Fibroblast of skin of scalp (primary cell): ENCODE measurements around the gene LDLRAD4.
"Not testable (repeated sequence)": the region's sequence is repeated elsewhere in the genome, so short reads cannot be mapped to it uniquely, and the experiment has no call there.

Experiments used
- DNase-seq: peaks from one replicate; pipeline ENCODE4 v3.0.0-alpha.2; 2013

The LDLRAD4 gene

DNA sequence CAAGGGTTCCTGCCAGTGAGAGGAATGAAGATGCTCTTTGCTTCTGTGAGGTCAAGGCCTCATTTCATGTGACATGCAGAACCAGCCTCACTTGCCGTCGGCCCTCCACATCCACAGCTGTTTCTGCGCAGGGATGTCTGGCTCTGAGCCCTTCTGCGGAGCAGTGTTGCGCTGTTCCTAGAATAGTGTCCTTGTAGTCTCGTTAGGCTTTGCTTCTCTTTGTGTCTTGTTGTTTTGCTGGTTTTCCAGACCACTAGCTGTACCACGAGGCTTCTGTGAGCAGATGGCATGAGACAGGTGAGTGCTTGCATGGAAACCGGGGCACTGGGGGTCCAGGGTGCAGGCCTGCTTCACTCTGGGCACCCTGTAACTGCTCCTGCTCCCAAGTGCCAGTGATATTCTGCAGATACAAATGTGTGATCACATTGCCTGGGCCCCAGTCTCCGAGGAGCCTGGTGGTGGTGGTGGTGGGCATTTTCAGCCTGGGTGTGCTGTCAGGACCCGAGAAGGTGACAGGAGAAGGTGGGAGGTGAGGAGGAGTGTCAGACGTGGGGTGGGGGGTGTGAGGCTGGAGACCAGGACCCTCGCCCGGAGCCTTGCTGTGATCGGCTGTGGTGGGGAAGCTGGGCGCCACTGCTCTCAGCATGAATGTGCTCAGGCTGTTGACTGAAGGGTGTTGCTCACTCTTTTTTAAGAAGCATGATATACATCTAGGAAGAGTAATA lies 34.3 kb downstream of the LDLRAD4 start:
- DNase-seq, result no peak

DNA sequence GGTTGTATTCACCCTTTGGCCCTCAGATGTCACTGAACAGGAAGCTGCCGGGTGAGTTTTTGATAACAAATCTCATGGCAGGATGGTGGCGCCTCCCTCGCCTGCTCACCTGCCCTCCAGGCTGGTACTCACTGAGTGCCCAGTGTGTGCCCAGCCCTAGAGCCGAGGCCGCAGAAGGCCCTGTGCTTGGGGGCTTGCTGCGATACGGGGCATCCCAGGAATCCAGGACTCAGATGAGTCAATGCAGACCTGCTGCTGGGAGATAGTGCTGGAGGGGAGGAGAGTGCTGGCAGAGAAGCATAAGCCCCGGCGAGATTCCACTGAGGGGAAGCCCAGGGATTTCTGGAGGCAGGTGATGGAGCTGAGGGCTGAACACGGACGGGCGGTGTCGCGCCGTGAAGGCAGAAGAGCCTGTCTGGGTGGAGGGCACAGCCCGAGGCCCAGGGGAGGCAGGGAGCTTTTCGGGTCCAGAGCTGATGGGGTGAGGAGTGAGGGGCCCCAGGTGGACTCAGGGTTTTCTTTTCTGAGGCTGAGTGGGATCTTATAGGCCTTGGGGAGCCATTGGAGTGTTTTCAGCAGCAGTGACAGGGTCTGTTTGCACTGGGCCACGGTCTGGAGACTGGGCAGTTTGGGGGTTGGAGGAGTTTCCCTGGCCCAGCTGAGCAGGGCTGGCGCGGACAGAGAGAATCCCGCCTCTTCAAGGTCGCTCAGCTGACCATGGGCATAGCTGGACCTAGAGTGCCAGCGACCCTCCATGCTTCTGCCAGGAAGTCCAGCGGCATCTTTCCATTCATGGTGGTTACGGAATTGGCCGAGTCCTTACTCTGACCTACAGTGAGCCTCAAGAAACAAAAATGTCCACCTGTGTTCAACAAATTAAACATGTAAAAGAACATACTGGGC lies 35.5 kb downstream of the LDLRAD4 start:
- DNase-seq, result no peak

- no peak for DNase-seq
These were observed 36.7 kb downstream of the LDLRAD4 start for GRCh38 chr18:13254971-13255927.

- DNase-seq, result no peak
These were observed 38.1 kb downstream of the LDLRAD4 start for GRCh38 chr18:13256444-13257305.

- no peak for DNase-seq
These were observed 38.9 kb downstream of the LDLRAD4 start for GRCh38 chr18:13257361-13257980.

DNA sequence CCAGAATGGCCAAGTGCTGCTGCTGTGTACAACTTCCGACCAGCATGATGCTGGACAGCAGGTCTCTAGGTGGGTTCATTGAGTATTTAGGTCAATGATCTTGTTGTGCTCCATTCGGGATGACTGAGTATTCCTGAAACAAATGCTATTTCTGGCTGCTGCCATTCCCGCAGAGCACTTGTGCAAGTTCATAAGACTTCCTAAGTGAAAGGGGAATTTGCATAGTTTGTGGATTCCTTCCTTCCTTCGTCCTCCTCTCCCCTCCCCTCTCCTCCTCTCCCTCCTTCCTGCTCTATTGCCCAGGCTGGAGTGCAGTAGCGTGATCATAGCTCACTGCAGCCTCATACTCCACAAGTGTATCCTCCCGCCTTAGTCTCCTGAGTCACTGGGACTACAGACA lies 40.4 kb downstream of the LDLRAD4 start:
- peak; percentile 11 for DNase-seq

DNA sequence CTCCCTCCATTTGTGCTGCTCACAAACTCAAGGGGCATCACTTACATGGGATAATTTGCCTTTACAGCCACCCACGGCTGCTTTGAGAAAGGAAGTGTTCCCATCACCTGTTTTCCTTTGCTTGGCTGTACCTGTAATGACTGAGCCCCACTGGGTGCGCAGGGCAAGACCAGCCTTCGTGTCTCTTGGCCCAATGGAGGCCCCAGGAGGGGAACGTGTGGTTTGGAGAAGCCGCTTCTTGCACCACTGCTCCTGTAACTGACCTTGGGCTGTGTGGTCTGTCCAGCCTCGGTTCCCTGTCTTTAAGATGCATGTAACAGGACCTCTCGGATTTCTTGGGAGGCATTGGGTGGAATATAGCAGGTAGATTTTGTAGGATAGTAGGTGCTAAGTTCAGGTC lies 41.1 kb downstream of the LDLRAD4 start:
- no peak for DNase-seq

DNA sequence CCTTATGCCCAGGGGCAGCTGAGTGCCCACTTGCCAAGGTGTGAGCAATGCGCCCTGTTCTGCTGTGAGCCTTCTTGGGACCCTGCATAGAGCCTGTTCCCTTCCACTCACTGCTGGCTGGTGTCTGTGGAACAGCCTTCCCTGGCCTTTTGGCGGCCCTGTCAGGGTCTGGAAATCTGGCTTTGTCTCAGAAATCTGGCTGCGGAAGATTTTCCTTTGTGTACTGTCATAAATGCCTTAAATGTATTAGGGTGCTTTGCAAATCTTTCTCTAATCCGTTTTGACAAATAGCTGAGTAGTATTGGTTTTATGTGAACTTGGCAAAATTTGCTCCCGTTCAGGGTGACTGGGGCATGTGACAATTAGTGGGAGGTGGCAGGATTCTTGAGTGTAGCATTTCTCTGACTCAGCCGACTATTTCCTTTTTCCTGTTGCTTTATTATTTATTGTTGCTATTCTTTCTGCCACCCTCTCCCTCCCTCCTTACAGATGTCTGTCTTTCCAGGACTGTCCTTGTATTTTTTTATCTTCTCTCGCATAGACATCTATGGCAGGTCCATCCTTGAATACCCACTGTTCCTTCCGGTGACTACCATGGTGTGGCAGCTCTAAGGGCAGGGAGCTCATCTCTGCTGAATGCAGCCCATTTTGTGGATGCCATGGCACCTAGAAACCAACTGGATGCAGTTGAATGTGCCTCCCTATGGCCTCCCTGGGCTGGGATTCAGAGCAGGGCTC lies 41.8 kb downstream of the LDLRAD4 start:
- peak; percentile 14 for DNase-seq

GRCh38 chr18:13260935-13261640 lies 42.5 kb downstream of the LDLRAD4 start:
- DNase-seq, result no peak

GRCh38 chr18:13261661-13262357 lies 43.2 kb downstream of the LDLRAD4 start:
- DNase-seq, result no peak

DNA sequence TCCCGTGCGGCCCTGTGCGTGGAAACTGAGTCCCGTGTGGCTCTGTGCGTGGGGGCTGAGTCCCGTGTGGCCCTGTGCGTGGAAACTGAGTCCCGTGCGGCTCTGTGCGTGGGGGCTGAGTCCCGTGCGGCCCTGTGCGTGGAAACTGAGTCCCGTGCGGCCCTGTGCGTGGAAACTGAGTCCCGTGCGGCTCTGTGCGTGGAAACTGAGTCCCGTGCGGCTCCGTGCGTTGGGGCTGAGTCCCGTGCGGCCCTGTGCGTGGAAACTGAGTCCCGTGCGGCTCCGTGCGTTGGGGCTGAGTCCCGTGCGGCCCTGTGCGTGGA lies 43.8 kb downstream of the LDLRAD4 start:
- not testable (repeated sequence) for DNase-seq

- no peak for DNase-seq
These were observed 44.5 kb downstream of the LDLRAD4 start for GRCh38 chr18:13262839-13263691.

DNA sequence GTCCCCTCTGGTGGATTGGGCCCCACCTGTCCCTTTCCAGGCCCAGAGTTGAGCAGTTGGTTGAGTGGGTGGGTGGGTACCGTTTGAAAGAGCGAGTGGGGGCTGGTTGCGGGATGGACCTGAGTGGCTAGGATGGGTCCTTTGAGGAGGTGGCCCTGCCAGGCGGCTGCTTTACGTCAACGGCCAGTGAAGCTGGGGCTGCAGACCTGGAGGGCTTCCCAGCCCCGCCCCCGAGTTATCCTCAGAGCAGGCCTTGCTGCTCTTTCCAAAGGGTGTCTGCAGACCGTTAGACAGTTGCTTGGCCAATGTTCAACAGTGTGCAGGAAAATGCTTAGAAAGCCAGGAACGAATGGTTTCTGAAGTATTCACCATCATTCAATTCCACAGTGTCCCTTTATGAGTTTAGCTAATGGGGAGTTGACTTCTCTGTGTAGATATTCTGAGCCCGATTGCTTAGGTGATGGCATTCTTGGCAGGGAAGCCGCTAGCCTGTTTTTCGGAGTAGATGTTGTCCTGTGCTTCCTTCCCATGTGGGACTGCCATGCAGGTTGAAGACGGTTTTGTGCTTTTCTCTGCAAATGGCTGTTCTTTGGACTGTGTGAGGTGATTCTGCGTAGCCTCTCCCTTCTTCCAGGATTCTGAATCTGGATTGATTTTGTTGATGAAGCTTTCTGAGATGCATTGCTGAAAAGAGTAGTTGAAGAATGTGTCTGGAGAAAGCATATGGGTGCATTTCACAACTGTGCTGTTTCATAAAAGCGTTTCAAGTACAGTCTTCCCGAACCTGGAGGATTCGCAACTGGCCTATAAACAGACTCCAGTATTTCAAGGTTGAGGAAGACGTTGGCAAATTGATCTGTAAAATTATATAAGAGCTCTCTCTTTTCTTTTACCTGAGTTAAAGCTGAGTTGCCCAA lies 45.8 kb downstream of the LDLRAD4 start:
- DNase-seq, result no peak

DNA sequence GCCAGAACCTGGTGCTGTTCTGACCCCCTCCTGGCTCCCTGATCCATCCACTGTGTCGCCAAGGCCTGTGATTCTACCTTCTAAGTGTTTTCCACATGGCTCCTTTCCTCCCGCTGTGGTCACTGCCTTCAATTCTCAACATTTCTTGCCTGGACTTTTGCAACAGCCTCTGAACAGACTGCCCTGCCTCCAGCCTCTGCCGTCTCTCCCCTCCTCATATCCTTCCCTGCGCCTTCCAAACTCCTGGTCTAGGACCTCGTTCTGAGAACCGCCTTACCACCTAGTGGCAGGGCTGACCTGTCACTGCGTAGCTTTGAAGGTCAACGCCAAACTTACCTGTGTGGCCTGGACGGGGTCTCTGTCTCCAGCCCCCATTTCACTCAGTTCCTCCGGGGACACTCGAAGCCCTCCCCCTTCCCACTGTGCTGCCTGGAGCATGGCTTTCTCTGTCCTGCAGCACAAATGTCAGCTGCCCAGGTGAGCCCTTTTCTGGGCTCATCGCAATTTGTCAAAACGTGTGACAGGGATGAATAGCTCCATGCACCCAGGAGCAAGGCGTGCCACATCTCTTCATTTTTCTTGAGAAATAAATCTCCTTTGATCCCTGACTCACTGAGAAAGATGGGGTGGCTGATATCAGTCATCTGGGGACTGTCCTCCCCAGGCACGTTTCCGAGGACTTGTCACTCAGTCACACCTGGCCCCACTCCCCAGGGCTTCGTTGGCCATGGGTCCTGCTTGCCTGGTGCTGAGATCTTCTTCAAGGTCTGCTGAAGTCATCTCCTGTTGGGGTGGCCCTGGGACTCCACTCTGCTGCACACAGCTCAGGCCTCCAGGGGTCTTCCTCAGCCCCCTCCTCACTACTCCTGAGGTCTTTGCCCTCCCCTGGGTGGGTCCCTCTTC lies 46.7 kb downstream of the LDLRAD4 start:
- no peak for DNase-seq

DNA sequence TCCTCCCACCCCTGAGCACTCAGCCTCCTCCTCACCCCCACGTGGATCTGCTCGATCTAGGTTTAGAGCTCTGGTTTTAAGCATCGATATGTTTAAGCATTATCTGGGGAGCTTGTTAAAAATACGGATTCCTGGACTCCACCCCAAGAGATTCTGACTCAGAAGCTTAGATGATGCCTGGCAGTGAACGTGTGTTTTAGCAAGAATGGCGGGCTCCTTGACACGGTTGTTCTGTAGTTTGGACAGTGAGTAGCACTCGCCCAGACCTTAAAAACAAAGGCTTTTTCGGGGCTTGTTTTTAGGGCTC lies 47.3 kb downstream of the LDLRAD4 start:
- no peak for DNase-seq
